Endothelial cell (in vitro differentiated cells): Measurements from ENCODE around the gene SVIL. TPM values are rescaled to one million over a fixed set of nuclear protein-coding genes. Genes with fewer than 3 reads are reported as not detected.
A peak's percentile ranks its signal among the peaks of the same experiment; 100 is the strongest.

Experiments used
- DNase-seq: peaks from one replicate; pipeline ENCODE4 v3.0.0; 2021; ENCODE audit warnings: low spot score
- H3K27ac Mint-ChIP-seq: one replicate; pipeline ENCODE4 v1.8.0; 2021; ENCODE audit warnings: mixed read lengths, inconsistent platforms; ENCODE audit not compliant: unreplicated experiment
- H3K27me3 Mint-ChIP-seq: one replicate; pipeline ENCODE4 v1.8.0; 2021; ENCODE audit warnings: mild to moderate bottlenecking, moderate library complexity, mixed read lengths, inconsistent platforms; ENCODE audit not compliant: unreplicated experiment
- H3K36me3 Mint-ChIP-seq: one replicate; pipeline ENCODE4 v1.8.0; 2021; ENCODE audit warnings: mild to moderate bottlenecking, low read depth, mixed read lengths, inconsistent platforms; ENCODE audit not compliant: unreplicated experiment
- H3K4me1 Mint-ChIP-seq: one replicate; pipeline ENCODE4 v1.8.0; 2021; ENCODE audit warnings: mild to moderate bottlenecking, mixed read lengths, inconsistent platforms; ENCODE audit not compliant: unreplicated experiment
- H3K4me3 Mint-ChIP-seq: one replicate; pipeline ENCODE4 v1.8.0; 2021; ENCODE audit warnings: mild to moderate bottlenecking, mixed read lengths, inconsistent platforms; ENCODE audit not compliant: unreplicated experiment
- H3K9me3 Mint-ChIP-seq: one replicate; pipeline ENCODE4 v1.8.0; 2021; ENCODE audit warnings: mixed read lengths, inconsistent platforms; ENCODE audit not compliant: unreplicated experiment
- total RNA-seq: library from RNA; stranded (reverse); fragmentation: NEBNext Ultra II Directional; extraction: Animal tissue kit (Norgen Biotek cat#: 25700); gene quantifications from one replicate; pipeline ENCODE4 v1.2.1, GENCODE V29; 2021; ENCODE audit not compliant: unreplicated experiment
- TF ChIP-seq, protein P1 (sequence below): fragments of 200-600 bp; sonication (generic); IDR thresholded peaks from one replicate; pipeline ENCODE4 v1.5.0; 2021; ENCODE audit warnings: antibody characterized with exemption; ENCODE audit not compliant: unreplicated experiment

The SVIL gene
- total RNA-seq, 1 donor from 2014 or later = 125 TPM

DNA sequence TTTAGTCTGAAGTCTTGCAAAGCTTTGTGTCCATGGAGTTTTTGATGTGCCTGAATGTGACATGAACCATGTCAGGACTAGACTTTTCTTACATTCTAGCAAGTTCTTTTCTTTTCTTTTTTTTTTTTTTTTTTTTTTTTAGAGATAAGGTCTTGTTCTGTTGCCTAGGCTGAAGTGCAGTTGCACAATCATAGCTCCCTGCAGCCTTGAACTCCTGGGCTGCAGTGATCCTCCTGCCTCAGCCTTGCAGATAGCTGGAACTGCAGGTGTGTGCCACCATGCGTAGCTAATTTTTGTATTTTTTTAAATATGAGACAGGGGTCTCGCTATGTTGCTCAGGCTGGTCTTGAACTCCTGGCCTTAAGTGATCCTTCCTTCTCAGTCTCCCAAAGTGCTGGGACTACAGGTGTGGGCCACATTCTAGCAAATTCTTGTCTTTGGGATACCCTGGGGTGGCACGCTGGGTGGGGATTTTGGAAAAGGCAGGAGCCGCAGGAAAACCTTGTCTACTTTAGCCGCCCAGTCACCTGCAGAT lies 152.8 kb downstream of the SVIL start:
- Mint-ChIP-seq H3K4me3 (no peak overlapping the region), H3K27ac (peak overlapping the region; percentile 9), H3K27me3 (peaks cover 5% of the 10 kb centered on the region), H3K4me1 (peaks cover 26% of the 10 kb centered on the region), H3K36me3 (peaks cover 62% of the 10 kb centered on the region), H3K9me3 (no peaks in the 10 kb centered on the region)
- DNase-seq = no peak
- TF ChIP-seq, protein P1, sequence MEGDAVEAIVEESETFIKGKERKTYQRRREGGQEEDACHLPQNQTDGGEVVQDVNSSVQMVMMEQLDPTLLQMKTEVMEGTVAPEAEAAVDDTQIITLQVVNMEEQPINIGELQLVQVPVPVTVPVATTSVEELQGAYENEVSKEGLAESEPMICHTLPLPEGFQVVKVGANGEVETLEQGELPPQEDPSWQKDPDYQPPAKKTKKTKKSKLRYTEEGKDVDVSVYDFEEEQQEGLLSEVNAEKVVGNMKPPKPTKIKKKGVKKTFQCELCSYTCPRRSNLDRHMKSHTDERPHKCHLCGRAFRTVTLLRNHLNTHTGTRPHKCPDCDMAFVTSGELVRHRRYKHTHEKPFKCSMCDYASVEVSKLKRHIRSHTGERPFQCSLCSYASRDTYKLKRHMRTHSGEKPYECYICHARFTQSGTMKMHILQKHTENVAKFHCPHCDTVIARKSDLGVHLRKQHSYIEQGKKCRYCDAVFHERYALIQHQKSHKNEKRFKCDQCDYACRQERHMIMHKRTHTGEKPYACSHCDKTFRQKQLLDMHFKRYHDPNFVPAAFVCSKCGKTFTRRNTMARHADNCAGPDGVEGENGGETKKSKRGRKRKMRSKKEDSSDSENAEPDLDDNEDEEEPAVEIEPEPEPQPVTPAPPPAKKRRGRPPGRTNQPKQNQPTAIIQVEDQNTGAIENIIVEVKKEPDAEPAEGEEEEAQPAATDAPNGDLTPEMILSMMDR = no peak

DNA sequence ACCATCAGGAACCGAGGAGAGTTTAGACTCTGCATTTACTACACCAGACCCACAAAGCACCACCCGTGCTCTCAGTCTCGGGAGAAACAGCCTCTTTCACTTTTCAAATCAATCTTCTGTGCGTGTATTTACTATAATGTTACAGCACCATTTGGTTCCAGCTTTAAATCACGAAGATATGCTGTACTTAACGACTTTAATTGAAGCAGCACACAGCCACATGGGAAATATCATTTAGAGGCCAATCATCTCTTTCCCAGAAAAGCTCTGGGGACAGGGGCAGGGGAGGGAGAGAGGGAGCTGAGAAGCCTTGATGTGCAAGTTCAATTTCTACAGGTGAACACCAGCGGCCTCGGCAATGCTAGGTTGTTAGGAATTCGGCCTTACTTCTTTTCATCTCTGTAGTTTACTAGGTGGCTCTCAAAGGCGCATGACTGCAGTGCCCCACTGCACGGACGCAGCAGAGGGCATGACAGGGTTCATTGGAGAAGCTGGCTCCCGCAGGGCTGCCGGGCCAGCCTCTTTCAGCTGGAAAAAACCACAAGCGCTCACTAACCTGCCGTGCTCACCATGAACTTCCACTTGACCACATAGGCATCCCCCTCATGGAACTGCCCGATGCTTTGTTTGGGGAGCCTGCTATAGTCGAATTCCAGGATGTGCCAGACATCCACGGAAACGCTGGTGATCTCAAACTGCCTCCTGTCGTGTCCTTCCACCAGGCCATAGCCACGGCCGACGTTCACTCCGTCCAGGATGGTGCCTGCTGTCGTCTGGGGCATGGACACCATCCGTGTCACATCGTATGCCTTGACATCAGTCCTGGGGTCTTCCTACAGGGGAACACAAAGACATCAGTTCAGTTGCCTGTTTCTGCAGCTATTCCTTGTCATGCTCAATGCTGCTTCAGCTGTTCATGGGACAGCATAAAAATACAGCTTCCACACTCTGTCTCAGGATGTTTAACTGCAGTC lies 154.5 kb downstream of the SVIL start:
- DNase-seq = no peak
- TF ChIP-seq, protein P1 = no peak
- Mint-ChIP-seq H3K9me3 (no peaks in the 10 kb centered on the region), H3K27me3 (peaks cover 5% of the 10 kb centered on the region), H3K4me3 (peak overlapping the region; percentile 59), H3K36me3 (peaks cover 53% of the 10 kb centered on the region), H3K27ac (no peak overlapping the region), H3K4me1 (peaks cover 22% of the 10 kb centered on the region)

DNA sequence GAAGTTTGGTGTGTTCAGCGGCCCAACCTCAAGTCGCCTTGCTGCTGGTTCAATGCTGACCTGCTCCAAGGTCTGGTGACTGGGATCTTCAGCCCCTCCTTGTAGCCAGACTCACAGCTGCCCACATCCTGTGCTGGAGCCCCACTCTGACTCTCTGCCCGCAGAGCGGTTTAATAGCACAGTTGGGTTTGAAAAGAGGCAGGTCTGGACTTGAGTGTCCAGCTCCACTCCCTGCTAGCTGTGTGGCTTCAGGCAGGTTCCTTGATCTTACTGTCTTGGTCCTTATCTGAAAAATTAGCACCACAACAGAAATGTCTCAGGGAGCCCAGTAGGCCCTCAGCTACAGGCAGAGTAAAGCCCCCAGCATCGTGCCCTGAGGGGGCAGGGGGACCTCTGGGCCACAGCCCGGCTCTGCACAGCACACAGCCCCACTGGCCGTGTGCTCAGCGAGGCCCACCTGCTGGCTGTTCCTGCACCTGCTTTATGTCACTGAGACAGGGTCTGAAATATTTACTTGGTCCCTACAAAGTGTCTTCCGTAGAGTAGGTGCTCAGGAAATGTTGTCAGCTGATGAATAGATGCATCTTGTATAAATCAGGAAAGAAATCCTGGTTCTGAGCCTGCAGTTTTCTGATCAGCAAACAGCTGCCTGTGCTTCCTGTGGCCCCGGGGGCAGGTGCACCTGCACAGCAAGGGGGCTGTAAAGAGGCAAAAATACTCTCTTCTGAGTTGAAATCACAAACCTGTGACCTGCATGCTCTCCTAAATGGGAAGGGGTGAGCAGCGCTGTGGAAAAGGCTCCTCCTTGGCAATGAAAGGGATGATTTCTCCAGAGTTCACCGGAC lies 155.5 kb downstream of the SVIL start:
- H3K36me3 Mint-ChIP-seq = peaks cover 46% of the 10 kb centered on the region
- no peaks in the 10 kb centered on the region for H3K9me3 Mint-ChIP-seq
- peaks cover 14% of the 10 kb centered on the region for H3K4me1 Mint-ChIP-seq
- peaks cover 5% of the 10 kb centered on the region for H3K27me3 Mint-ChIP-seq
- TF ChIP-seq, protein P1 = no peak
- no peak for DNase-seq
- no peak overlapping the region for H3K4me3 Mint-ChIP-seq
- H3K27ac Mint-ChIP-seq = no peak overlapping the region

DNA sequence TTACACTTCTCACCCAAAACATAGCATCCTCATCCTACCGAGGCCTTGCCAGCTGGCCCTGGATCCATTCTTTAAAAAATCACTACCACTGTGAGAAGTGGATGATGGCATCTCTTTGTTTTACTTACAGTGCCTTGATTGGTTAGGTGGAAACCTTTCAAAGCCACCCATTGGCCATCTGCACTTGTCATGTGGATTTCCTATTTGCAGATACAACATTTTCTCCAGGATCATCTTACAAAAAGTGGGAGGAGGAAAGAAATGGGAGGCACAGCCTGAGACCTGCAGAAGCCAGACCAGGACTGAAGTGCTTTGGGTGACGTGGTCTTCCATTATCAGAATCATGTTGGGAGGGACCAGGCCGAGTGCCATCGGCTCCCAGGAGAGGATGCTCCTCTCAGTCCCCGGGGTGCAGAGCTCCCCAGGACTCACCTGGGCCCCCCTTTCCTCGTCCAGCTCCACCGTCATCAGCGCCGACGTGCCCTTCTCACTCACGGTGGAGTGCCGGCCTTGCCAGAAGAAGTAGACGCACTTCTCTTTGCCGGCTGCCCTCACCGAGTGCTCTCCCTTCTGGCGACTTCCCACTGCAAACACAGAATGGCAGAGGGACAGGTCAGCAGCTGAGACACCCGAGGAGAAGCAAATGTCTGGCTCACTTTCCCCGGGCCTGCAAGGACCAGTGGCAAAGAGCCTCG lies 161.2 kb downstream of the SVIL start:
- H3K27me3 Mint-ChIP-seq = no peaks in the 10 kb centered on the region
- H3K4me3 Mint-ChIP-seq = peak overlapping the region; percentile 31
- no peak overlapping the region for H3K27ac Mint-ChIP-seq
- H3K36me3 Mint-ChIP-seq = peaks cover 54% of the 10 kb centered on the region
- peaks cover 26% of the 10 kb centered on the region for H3K4me1 Mint-ChIP-seq
- no peaks in the 10 kb centered on the region for H3K9me3 Mint-ChIP-seq
- no peak for DNase-seq
- TF ChIP-seq, protein P1 = no peak
